Measurements from ENCODE around the gene RBPJL.

GRCh38 chr20:45336530-45337366 is 30.1 kb downstream of the RBPJL start:
- TF ChIP-seq POLR2A (IDR thresholded peaks at IDR 0.05) (no peak), CTCF (IDR thresholded peaks at IDR 0.05) (no peak)

All from uterus (tissue), 2 donors.